ENCODE results near the gene GNPTAB. TPM values are rescaled to one million over a fixed set of nuclear protein-coding genes. Genes with fewer than 3 reads are reported as not detected.

GNPTAB gene
- total and polyA plus RNA-seq, 7 donors: 12.0 to 42.2 (median 25.4) TPM

- Histone ChIP-seq H3K27me3 (no peaks in the 10 kb centered on the region), H3K9me3 (no peaks in the 10 kb centered on the region), H3K36me3 (no peaks in the 10 kb centered on the region), H3K4me3 (peak within 1 kb of the TSS; percentile 58 to 94 (median 94)), H3K27ac (peak within 1 kb of the TSS; percentile 89 to 96 (median 95)), H3K4me1 (peaks cover 0 to 54% (median 41%) of the 10 kb centered on the region in 4 donors)
- TF ChIP-seq CTCF (IDR thresholded peaks at IDR 0.05) (no peak), POLR2A (IDR thresholded peaks at IDR 0.05) (no peak), POLR2AphosphoS5 (IDR thresholded peaks at IDR 0.05) (peak; percentile 18 to 67 (median 48))
- DNase-seq: peak; percentile 83
- WGBS, 2 donors: 0 to 1% methylated on average over 80 of the region's 80 CpGs
- intact Hi-C loops (cut with DNase I): loop anchor here (5.0 kb wide), 2 partner anchors 135 to 290 kb away; partner anchors contain the start of genes ARL1 and GNPTAB
Measured at GRCh38 chr12:101697197-101697929, 133.4 kb downstream of the GNPTAB start, which contains the start of gene CHPT1. CHPT1 (plus strand) TSS chr12:101697640; CDS start chr12:101697862, 222 bp downstream.

GRCh38 chr12:101696251-101697196 lies 134.2 kb downstream of the GNPTAB start:
- H3K4me1 ChIP-seq: peaks cover 0 to 46% (median 37%) of the 10 kb centered on the region in 4 donors
- no peaks in the 10 kb centered on the region for H3K36me3 ChIP-seq
- intact Hi-C loops (cut with DNase I): loop anchor here (5.0 kb wide), 2 partner anchors 136 to 289 kb away; partner anchors contain the start of genes ARL1 and GNPTAB
- no peaks in the 10 kb centered on the region for H3K27me3 ChIP-seq
- peak; percentile 81 for DNase-seq
- 12 to 35% methylated on average over 18 of the region's 18 CpGs for WGBS, 2 donors
- H3K4me3 ChIP-seq: peak overlapping the region; percentile 58 to 94 (median 94)
- H3K27ac ChIP-seq: peak overlapping the region; percentile 89 to 96 (median 95)
- TF ChIP-seq POLR2A (IDR thresholded peaks at IDR 0.05) (no peak), POLR2AphosphoS5 (IDR thresholded peaks at IDR 0.05) (peak in 2 of 4 donors; percentile 30 to 36)
- no peaks in the 10 kb centered on the region for H3K9me3 ChIP-seq

- H3K9me3 ChIP-seq: no peaks in the 10 kb centered on the region
- peak overlapping the region in 3 of 4 donors; percentile 89 to 96 (median 95) for H3K27ac ChIP-seq
- no peak for TF ChIP-seq EP300 (IDR thresholded peaks at IDR 0.05)
- no peak for TF ChIP-seq CTCF (IDR thresholded peaks at IDR 0.05)
- no peak for TF ChIP-seq POLR2AphosphoS5 (IDR thresholded peaks at IDR 0.05)
- TF ChIP-seq POLR2A (IDR thresholded peaks at IDR 0.05): no peak
- no peaks in the 10 kb centered on the region for H3K36me3 ChIP-seq
- WGBS, 2 donors: 36 to 81% methylated on average over 1 of the region's 1 CpG
- H3K4me1 ChIP-seq: peaks cover 0 to 38% (median 34%) of the 10 kb centered on the region in 4 donors
- H3K4me3 ChIP-seq: no peak overlapping the region
- H3K27me3 ChIP-seq: no peaks in the 10 kb centered on the region
- no peak for DNase-seq
- intact Hi-C loops (cut with DNase I): loop anchor here (5.0 kb wide), 2 partner anchors 137 to 288 kb away; partner anchors contain the start of genes ARL1 and GNPTAB
Measured at GRCh38 chr12:101695706-101696105, 135.1 kb downstream of the GNPTAB start.

Small RNAs within 50 kb of the gene (small RNA-seq; reads per million reads assigned to genes)
- gene RNA5SP368: 0 reads per million in 3 donors
- gene RNA5SP369: 0 to 0.29 (median 0.11) reads per million in 3 donors
- 0 reads per million in 3 donors for gene RNU6-101P
- 0 reads per million in 3 donors for gene RNU6-1183P
- 0 reads per million in 3 donors for gene RNU6-172P
- gene RNY1P16: 0 reads per million in 3 donors

Other genes starting within 250 kb of the GNPTAB start
- gene MYBPC1, start 236.0 kb downstream of the GNPTAB start, total RNA-seq: 1 to 10 TPM in 1 of 4 donors, under 1 TPM in 3; 0.16 to 2.1 (median 0.55) TPM
- 10 to 100 TPM in 1 of 3 donors, 1 to 10 TPM in 2; 3.9 to 18.6 (median 6.7) TPM for gene MYBPC1, start 236.0 kb downstream of the GNPTAB start, polyA plus RNA-seq
- 100 to 1,000 TPM in 2 of 4 donors, 10 to 100 TPM in 2; 49.9 to 118 (median 80.4) TPM for gene CHPT1, start 133.3 kb downstream of the GNPTAB start, total RNA-seq
- 10 to 100 TPM; 53.4 to 74.5 (median 58.1) TPM for gene CHPT1, start 133.3 kb downstream of the GNPTAB start, polyA plus RNA-seq
- gene SYCP3, start 91.5 kb downstream of the GNPTAB start, total RNA-seq: under 1 TPM in 2 of 4 donors, not detected in 2; 0.14 to 0.36 TPM
- gene SYCP3, start 91.5 kb downstream of the GNPTAB start, polyA plus RNA-seq: under 1 TPM in 1 of 3 donors, not detected in 2; 0.19 TPM
- gene DRAM1, start 46.6 kb upstream of the GNPTAB start, total RNA-seq: 10 to 100 TPM; 13.3 to 21.6 (median 18.1) TPM
- gene DRAM1, start 46.6 kb upstream of the GNPTAB start, polyA plus RNA-seq: 10 to 100 TPM in 2 of 3 donors, 1 to 10 TPM in 1; 4.2 to 15.3 (median 10.9) TPM
- 100 to 1,000 TPM in 1 of 4 donors, 10 to 100 TPM in 3; 90.0 to 115 (median 95.6) TPM for gene WASHC3, start 231.0 kb upstream of the GNPTAB start, total RNA-seq
- gene WASHC3, start 231.0 kb upstream of the GNPTAB start, polyA plus RNA-seq: 10 to 100 TPM; 45.0 to 52.0 (median 45.9) TPM

All from sigmoid colon (tissue), 7 donors.